SK-N-SH (cell line): ENCODE measurements around the gene TBC1D16. TPM values are rescaled to one million over a fixed set of nuclear protein-coding genes. Genes with fewer than 3 reads are reported as not detected.

Experiments used
- CTCF ChIA-PET: fragments of 300-600, 350-600 bp; formaldehyde crosslinking; extraction: SDS; loops from one replicate; lab custom pipeline; 2021; lab: Yijun Ruan, JAX
- POLR2A ChIA-PET: fragments of 350-600 bp; sonication (Branson Sonifier 250); formaldehyde crosslinking; extraction: SDS; loops from one replicate; lab custom pipeline; 2020; ENCODE audit warnings: antibody characterized with exemption, inconsistent platforms; lab: Yijun Ruan, JAX
- DNase-seq: peaks from one replicate; pipeline ENCODE4 v3.0.0; 2012
- H2AFZ ChIP-seq: fragments of 200-600 bp; sonication (generic); 2 replicates; pipeline ENCODE4 v1.8.1; 2016; ENCODE audit warnings: antibody characterized with exemption, mild to moderate bottlenecking, low read depth
- H3F3A ChIP-seq: fragments of 200-600 bp; sonication (generic); replicated peaks from 2 replicates; pipeline ENCODE3; 2016; ENCODE audit warnings: antibody characterized with exemption, mild to moderate bottlenecking; ENCODE audit not compliant: insufficient read depth
- H3K27ac ChIP-seq, 2 experiments: fragments of 200-500 bp in 1 of 2; fragments of 200-600 bp in 1 of 2; sonication (Bioruptor generic) in 1 of 2; sonication (generic), shearing (Covaris generic) in 1 of 2; 2 replicates each; pipeline versions ENCODE4 v1.5.1 to v1.6.1; 2014 to 2016; ENCODE audit warnings: low read depth in 2 of 2, inconsistent platforms in 1 of 2, low read length in 1 of 2, mild to moderate bottlenecking in 1 of 2, mixed read lengths in 1 of 2
- H3K27me3 ChIP-seq: fragments of 200-600 bp; sonication (generic), shearing (Covaris generic); 2 replicates; pipeline ENCODE4 v1.6.1; 2016; ENCODE audit warnings: mixed run types; ENCODE audit not compliant: insufficient read depth
- H3K36me3 ChIP-seq, 2 experiments: fragments of 200-500 bp in 1 of 2; fragments of 200-600 bp in 1 of 2; sonication (Bioruptor generic) in 1 of 2; sonication (generic) in 1 of 2; replicated peaks in 1 of 2; 2 replicates each; pipeline versions ENCODE3 to v1.5.1; 2014 to 2016; ENCODE audit warnings: low read length in 1 of 2, mild to moderate bottlenecking in 1 of 2; ENCODE audit not compliant: insufficient read depth in 2 of 2, control insufficient read depth in 1 of 2
- H3K4me1 ChIP-seq, 2 experiments: fragments of 200-500 bp in 1 of 2; fragments of 200-600 bp in 1 of 2; sonication (Bioruptor generic) in 1 of 2; sonication (generic), shearing (Covaris generic) in 1 of 2; 2 replicates each; pipeline versions ENCODE4 v1.5.1 to v1.6.1; 2014 to 2016; ENCODE audit warnings: low read depth in 1 of 2, low read length in 1 of 2, mixed run types in 1 of 2; ENCODE audit not compliant: insufficient read depth in 2 of 2, control insufficient read depth in 1 of 2
- H3K4me2 ChIP-seq: fragments of 200-600 bp; sonication (generic), shearing (Covaris generic); 2 replicates; pipeline ENCODE4 v1.6.1; 2017; ENCODE audit warnings: mixed run types
- H3K4me3 ChIP-seq, 2 experiments: fragments of 200-500 bp in 1 of 2; fragments of 200-600 bp in 1 of 2; sonication (Bioruptor generic) in 1 of 2; sonication (generic), shearing (Covaris generic) in 1 of 2; 2 replicates each; pipeline versions ENCODE4 v1.5.1 to v1.8.1; 2014 to 2016; ENCODE audit warnings: low read depth in 2 of 2, inconsistent platforms in 1 of 2, low read length in 1 of 2, mild to moderate bottlenecking in 1 of 2, mixed read lengths in 1 of 2, moderate library complexity in 1 of 2
- H3K79me2 ChIP-seq: fragments of 200-600 bp; sonication (generic); 2 replicates; pipeline ENCODE4 v1.8.1; 2017; ENCODE audit warnings: mild to moderate bottlenecking; ENCODE audit not compliant: insufficient read depth
- H3K9ac ChIP-seq: fragments of 200-600 bp; sonication (generic); 2 replicates; pipeline ENCODE4 v1.6.1; 2017; ENCODE audit warnings: mixed run types
- H3K9me2 ChIP-seq: fragments of 200-600 bp; sonication (generic); 2 replicates; pipeline ENCODE4 v1.6.1; 2017; ENCODE audit warnings: mixed run types
- H3K9me3 ChIP-seq: fragments of 200-600 bp; sonication (generic); 2 replicates; pipeline ENCODE4 v1.6.1; 2017; ENCODE audit warnings: mixed run types, mild to moderate bottlenecking, moderate library complexity
- H4K20me1 ChIP-seq: fragments of 200-600 bp; sonication (generic); 2 replicates; pipeline ENCODE4 v1.6.1; 2017; ENCODE audit warnings: mild to moderate bottlenecking, mixed run types; ENCODE audit not compliant: insufficient read depth
- CHD2 ChIP-seq: fragments of 150-350 bp; IDR thresholded peaks from 2 replicates; pipeline ENCODE4 v1.6.1; 2018; ENCODE audit warnings: low read length; ENCODE audit not compliant: partially characterized antibody
- EP300 ChIP-seq, 2 experiments: IDR thresholded peaks; 2 replicates each; pipeline versions ENCODE4 v1.4.0 to v1.6.1; 2012; ENCODE audit warnings: borderline replicate concordance in 1 of 2, low read depth in 1 of 2, low read length in 1 of 2
- FOSL2 ChIP-seq: IDR thresholded peaks from 2 replicates; pipeline ENCODE4 v1.4.0; 2012; ENCODE audit warnings: low read depth, mild to moderate bottlenecking, moderate library complexity, borderline replicate concordance
- FOXJ3 ChIP-seq: sonication (generic); formaldehyde crosslinking; IDR thresholded peaks from 2 replicates; pipeline ENCODE4 v1.5.1; 2020; ENCODE audit warnings: mild to moderate bottlenecking, missing genetic modification reagents
- FOXM1 ChIP-seq: IDR thresholded peaks from 2 replicates; pipeline ENCODE4 v1.4.0; 2012; ENCODE audit warnings: low read depth, mild to moderate bottlenecking
- MEF2A ChIP-seq: IDR thresholded peaks from 2 replicates; pipeline ENCODE4 v1.4.0; 2012; ENCODE audit warnings: low read depth, borderline replicate concordance
- MXI1 ChIP-seq: IDR thresholded peaks from 2 replicates; pipeline ENCODE4 v1.6.1; 2012; ENCODE audit warnings: mild to moderate bottlenecking, low read depth, low read length, improper control_type of control experiment
- NFIC ChIP-seq: IDR thresholded peaks from 2 replicates; pipeline ENCODE4 v1.4.0; 2012; ENCODE audit warnings: borderline replicate concordance
- NRF1 ChIP-seq: IDR thresholded peaks from 2 replicates; pipeline ENCODE4 v1.6.1; 2012; ENCODE audit warnings: low read depth, mild to moderate bottlenecking, low read length
- PBX3 ChIP-seq: IDR thresholded peaks from 2 replicates; pipeline ENCODE4; 2012
- POLR2AphosphoS5 ChIP-seq: IDR thresholded peaks from 2 replicates; pipeline ENCODE4 v1.6.1; 2012; ENCODE audit warnings: low read depth, low read length
- RCOR1 ChIP-seq: fragments of 150-350 bp; IDR thresholded peaks from 2 replicates; pipeline ENCODE4 v1.6.1; 2017; ENCODE audit warnings: antibody characterized with exemption, low read length
- TCF12 ChIP-seq: IDR thresholded peaks from 2 replicates; pipeline ENCODE4 v1.4.0; 2012
- TEAD4 ChIP-seq: IDR thresholded peaks from 2 replicates; pipeline ENCODE4 v1.4.0; 2012; ENCODE audit warnings: mild to moderate bottlenecking, borderline replicate concordance; ENCODE audit not compliant: insufficient read depth
- YY1 ChIP-seq: IDR thresholded peaks from 2 replicates; pipeline ENCODE4 v1.4.0; 2012; ENCODE audit warnings: low read depth, mild to moderate bottlenecking
- whole genome bisulfite sequencing: methylation state at CpG from one replicate; pipeline ENCODE4 v1.1.6; 2017; ENCODE audit warnings: low lambda C conversion rate; 5-methylcytosine and 5-hydroxymethylcytosine counted together
- polyA plus RNA-seq, 3 experiments: library from polyadenylated mRNA; depleted of rRNA; stranded (reverse); fragments of >200 nt; gene quantifications; 2 replicates each; pipeline ENCODE4 v1.2.3, GENCODE V29; 2012

TBC1D16 gene
- polyA plus RNA-seq, 1 of the 3 experiments (the other 2 are of a cell fraction), result 14.5 TPM

GRCh38 chr17:80064696-80065095 is 29.0 kb upstream of the TBC1D16 start:
- Histone ChIP-seq H3K36me3 (peaks cover 0 to 4% of the 10 kb centered on the region in 2 experiments), H3F3A (no peaks in the 10 kb centered on the region), H3K4me1 (no peaks in the 10 kb centered on the region; a peak in 1 of 4 replicates)
- CTCF ChIA-PET, result interaction anchor here (2.0 to 2.8 kb wide), 2 partner anchors 18 to 36 kb away, joined by 6 to 9 read pairs; partner anchors contain the start of gene GAA
- 95% methylated on average over 8 of the region's 8 CpGs for WGBS
- TF ChIP-seq TCF12 (no peak), MEF2A (no peak), TEAD4 (no peak), CHD2 (no peak)
- TF ChIP-seq, all 33 proteins: peak for 0
- POLR2A ChIA-PET, result no interaction called here
- Histone ChIP-seq H3K4me2 (no peak overlapping the region), H3K27ac (no peak overlapping the region), H3K27me3 (no peaks in the 10 kb centered on the region), H3K9me3 (no peaks in the 10 kb centered on the region), H2AFZ (no peak overlapping the region), H3K9ac (no peak overlapping the region), H3K79me2 (no peaks in the 10 kb centered on the region), H3K9me2 (no peaks in the 10 kb centered on the region), H4K20me1 (no peaks in the 10 kb centered on the region), H3K4me3 (no peak overlapping the region)
- no peak for DNase-seq

GRCh38 chr17:80063830-80064585 is 28.3 kb upstream of the TBC1D16 start:
- Histone ChIP-seq H3K9me3 (no peaks in the 10 kb centered on the region), H4K20me1 (no peaks in the 10 kb centered on the region), H3K36me3 (peaks cover 0 to 5% of the 10 kb centered on the region in 2 experiments), H3K27ac (no peak overlapping the region), H3K4me3 (no peak overlapping the region), H3K9me2 (no peaks in the 10 kb centered on the region), H2AFZ (no peak overlapping the region), H3K4me2 (no peak overlapping the region), H3K27me3 (no peaks in the 10 kb centered on the region), H3K9ac (no peak overlapping the region), H3F3A (no peaks in the 10 kb centered on the region), H3K79me2 (no peaks in the 10 kb centered on the region), H3K4me1 (no peaks in the 10 kb centered on the region; a peak in 1 of 4 replicates)
- POLR2A ChIA-PET, result no interaction called here
- DNase-seq, result no peak
- TF ChIP-seq EP300 (IDR thresholded peaks at IDR 0.05; ENCODE audit: borderline replicate concordance in 1 of 2, low read depth in 1 of 2, low read length in 1 of 2) (no peak), FOSL2 (peak; percentile 42; the same call in 1 of the 2 replicates)
- WGBS, result 74% methylated on average over 27 of the region's 27 CpGs
- CTCF ChIA-PET, result interaction anchor here (1.1 to 2.0 kb wide), 2 partner anchors 37 to 267 kb away, joined by 3 to 6 read pairs; partner anchors contain the start of genes CBX8 and GAA

- Histone ChIP-seq H3K9ac (no peak overlapping the region), H4K20me1 (no peaks in the 10 kb centered on the region), H3K4me1 (no peaks in the 10 kb centered on the region), H3F3A (no peaks in the 10 kb centered on the region), H3K9me2 (no peaks in the 10 kb centered on the region), H3K4me2 (no peak overlapping the region), H2AFZ (no peak overlapping the region), H3K9me3 (no peaks in the 10 kb centered on the region), H3K36me3 (peaks cover 0 to 8% of the 10 kb centered on the region in 2 experiments), H3K27ac (no peak overlapping the region), H3K27me3 (no peaks in the 10 kb centered on the region), H3K79me2 (no peaks in the 10 kb centered on the region), H3K4me3 (no peak overlapping the region)
- 96% methylated on average over 12 of the region's 12 CpGs for WGBS
- no peak for TF ChIP-seq FOXJ3 (CRISPR knock-in tag)
- no peak for TF ChIP-seq PBX3
- no peak for TF ChIP-seq MXI1
- no peak for TF ChIP-seq RCOR1
- TF ChIP-seq POLR2AphosphoS5, result no peak
- TF ChIP-seq FOXM1, result no peak
- no peak for TF ChIP-seq NRF1
- TF ChIP-seq NFIC, result no peak
- TF ChIP-seq YY1, result no peak
- no peak for DNase-seq
- CTCF ChIA-PET, result no interaction called here
- POLR2A ChIA-PET, result no interaction called here
These were observed 25.7 kb upstream of the TBC1D16 start for GRCh38 chr17:80061421-80061820.
